ENCODE measurements around the gene FBLN1.

FBLN1 gene

DNA sequence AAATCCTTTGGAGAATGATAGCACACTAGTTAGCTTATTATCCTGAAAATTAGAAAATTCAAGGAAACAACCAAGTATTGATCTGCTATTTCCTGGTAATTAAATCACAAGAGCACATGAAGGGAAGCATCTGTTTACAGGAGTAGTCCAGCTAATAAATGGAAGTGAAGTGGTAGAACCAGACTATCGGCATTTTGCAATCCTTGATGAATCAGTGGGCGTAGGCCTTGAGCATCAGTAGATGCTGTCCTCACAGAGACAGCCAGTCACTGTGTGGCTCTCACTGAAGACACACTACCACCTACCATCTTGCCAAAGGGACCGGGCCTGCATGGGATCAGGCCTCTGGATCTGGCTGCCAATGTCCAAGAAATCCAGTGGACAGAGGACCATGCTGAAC is 69.8 kb downstream of the FBLN1 start (continued):
- TF ChIP-seq, protein P1, sequence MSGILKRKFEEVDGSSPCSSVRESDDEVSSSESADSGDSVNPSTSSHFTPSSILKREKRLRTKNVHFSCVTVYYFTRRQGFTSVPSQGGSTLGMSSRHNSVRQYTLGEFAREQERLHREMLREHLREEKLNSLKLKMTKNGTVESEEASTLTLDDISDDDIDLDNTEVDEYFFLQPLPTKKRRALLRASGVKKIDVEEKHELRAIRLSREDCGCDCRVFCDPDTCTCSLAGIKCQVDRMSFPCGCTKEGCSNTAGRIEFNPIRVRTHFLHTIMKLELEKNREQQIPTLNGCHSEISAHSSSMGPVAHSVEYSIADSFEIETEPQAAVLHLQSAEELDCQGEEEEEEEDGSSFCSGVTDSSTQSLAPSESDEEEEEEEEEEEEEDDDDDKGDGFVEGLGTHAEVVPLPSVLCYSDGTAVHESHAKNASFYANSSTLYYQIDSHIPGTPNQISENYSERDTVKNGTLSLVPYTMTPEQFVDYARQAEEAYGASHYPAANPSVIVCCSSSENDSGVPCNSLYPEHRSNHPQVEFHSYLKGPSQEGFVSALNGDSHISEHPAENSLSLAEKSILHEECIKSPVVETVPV (CRISPR knock-in tag; IDR thresholded peaks at IDR 0.05) = no peak
- TF ChIP-seq PPARA (CRISPR knock-in tag; IDR thresholded peaks at IDR 0.05; ENCODE audit: borderline replicate concordance) = no peak
- no peak for TF ChIP-seq CSDC2 (CRISPR knock-in tag; IDR thresholded peaks at IDR 0.05)
- TF ChIP-seq, protein P2, sequence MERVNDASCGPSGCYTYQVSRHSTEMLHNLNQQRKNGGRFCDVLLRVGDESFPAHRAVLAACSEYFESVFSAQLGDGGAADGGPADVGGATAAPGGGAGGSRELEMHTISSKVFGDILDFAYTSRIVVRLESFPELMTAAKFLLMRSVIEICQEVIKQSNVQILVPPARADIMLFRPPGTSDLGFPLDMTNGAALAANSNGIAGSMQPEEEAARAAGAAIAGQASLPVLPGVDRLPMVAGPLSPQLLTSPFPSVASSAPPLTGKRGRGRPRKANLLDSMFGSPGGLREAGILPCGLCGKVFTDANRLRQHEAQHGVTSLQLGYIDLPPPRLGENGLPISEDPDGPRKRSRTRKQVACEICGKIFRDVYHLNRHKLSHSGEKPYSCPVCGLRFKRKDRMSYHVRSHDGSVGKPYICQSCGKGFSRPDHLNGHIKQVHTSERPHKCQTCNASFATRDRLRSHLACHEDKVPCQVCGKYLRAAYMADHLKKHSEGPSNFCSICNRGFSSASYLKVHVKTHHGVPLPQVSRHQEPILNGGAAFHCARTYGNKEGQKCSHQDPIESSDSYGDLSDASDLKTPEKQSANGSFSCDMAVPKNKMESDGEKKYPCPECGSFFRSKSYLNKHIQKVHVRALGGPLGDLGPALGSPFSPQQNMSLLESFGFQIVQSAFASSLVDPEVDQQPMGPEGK (CRISPR knock-in tag; IDR thresholded peaks at IDR 0.05; ENCODE audit: borderline replicate concordance) = no peak

DNA sequence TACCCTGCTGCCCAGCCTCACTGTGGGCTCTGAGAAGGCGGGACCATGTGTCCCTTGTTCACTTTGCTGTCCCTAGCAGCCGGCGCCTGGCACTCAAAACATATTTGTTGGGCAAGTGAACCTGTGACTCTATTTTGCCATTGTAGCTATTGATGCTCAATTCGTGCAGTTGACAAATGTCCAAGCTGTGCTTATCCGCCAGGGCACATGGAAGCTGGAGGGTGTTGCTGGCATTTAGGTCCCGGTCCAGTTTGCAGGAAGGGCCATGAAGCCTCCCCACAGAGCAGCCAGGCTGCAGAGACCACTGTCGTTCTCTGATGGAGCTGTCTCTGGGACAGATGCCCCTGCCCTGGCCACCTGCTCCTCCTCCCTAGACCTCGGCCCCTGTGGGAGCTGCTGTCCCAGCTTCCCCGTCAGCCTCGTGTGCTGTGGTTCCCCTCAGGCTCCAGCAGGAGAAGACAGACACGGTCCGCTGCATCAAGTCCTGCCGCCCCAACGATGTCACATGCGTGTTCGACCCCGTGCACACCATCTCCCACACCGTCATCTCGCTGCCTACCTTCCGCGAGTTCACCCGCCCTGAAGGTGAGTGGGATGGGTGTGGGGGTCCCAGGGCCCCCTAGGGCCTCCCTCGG is 71.5 kb downstream of the FBLN1 start:
- TF ChIP-seq BACH2 (CRISPR knock-in tag; IDR thresholded peaks at IDR 0.05; ENCODE audit: borderline replicate concordance) (no peak), ISL1 (CRISPR knock-in tag; IDR thresholded peaks at IDR 0.05) (no peak), ARNTL (CRISPR knock-in tag; IDR thresholded peaks at IDR 0.05; ENCODE audit: borderline replicate concordance, low read depth) (no peak), RARB (CRISPR knock-in tag; IDR thresholded peaks at IDR 0.05) (no peak), ZNF8 (CRISPR knock-in tag; IDR thresholded peaks at IDR 0.05) (no peak), ZNF565 (CRISPR knock-in tag; conservative IDR thresholded peaks at IDR 0.05; ENCODE audit: low read depth) (no peak), OSR1 (CRISPR knock-in tag; IDR thresholded peaks at IDR 0.05) (no peak), PPARA (CRISPR knock-in tag; IDR thresholded peaks at IDR 0.05; ENCODE audit: borderline replicate concordance) (no peak), TCF4 (CRISPR knock-in tag; IDR thresholded peaks at IDR 0.05; ENCODE audit: borderline replicate concordance) (no peak), CSDC2 (CRISPR knock-in tag; IDR thresholded peaks at IDR 0.05) (no peak), SNAI2 (CRISPR knock-in tag; IDR thresholded peaks at IDR 0.05) (no peak)
- TF ChIP-seq, protein P3, sequence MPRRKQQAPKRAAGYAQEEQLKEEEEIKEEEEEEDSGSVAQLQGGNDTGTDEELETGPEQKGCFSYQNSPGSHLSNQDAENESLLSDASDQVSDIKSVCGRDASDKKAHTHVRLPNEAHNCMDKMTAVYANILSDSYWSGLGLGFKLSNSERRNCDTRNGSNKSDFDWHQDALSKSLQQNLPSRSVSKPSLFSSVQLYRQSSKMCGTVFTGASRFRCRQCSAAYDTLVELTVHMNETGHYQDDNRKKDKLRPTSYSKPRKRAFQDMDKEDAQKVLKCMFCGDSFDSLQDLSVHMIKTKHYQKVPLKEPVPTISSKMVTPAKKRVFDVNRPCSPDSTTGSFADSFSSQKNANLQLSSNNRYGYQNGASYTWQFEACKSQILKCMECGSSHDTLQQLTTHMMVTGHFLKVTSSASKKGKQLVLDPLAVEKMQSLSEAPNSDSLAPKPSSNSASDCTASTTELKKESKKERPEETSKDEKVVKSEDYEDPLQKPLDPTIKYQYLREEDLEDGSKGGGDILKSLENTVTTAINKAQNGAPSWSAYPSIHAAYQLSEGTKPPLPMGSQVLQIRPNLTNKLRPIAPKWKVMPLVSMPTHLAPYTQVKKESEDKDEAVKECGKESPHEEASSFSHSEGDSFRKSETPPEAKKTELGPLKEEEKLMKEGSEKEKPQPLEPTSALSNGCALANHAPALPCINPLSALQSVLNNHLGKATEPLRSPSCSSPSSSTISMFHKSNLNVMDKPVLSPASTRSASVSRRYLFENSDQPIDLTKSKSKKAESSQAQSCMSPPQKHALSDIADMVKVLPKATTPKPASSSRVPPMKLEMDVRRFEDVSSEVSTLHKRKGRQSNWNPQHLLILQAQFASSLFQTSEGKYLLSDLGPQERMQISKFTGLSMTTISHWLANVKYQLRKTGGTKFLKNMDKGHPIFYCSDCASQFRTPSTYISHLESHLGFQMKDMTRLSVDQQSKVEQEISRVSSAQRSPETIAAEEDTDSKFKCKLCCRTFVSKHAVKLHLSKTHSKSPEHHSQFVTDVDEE (CRISPR knock-in tag; IDR thresholded peaks at IDR 0.05) = no peak
- TF ChIP-seq, protein P1 (CRISPR knock-in tag; IDR thresholded peaks at IDR 0.05) = no peak
- ATAC-seq = no peak

DNA sequence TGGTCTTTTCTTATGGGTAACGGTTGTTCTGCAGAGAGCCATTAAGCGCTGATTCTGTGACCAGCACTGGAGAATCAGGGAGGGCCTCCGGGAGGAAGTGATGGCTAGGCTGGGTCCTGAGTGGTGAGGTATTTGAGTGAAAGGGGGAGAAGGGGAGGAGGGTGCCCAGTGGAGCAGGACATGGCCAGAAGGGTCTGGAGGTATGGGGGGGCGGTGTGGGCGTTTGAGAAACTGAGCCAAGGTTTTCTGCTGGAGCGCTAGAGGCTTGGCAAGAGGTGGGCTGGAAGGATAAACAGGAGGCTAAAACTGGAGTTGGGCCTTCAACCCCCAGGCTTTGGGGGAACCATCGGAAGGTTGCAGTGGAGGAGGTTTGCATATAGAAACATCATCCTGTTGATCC is 72.5 kb downstream of the FBLN1 start:
- no peak for TF ChIP-seq ZFP30 (CRISPR knock-in tag; IDR thresholded peaks at IDR 0.05)
- TF ChIP-seq GLIS3 (CRISPR knock-in tag; IDR thresholded peaks at IDR 0.05) = no peak
- no peak for TF ChIP-seq CSDC2 (CRISPR knock-in tag; IDR thresholded peaks at IDR 0.05)
- no peak for TF ChIP-seq ARNTL (CRISPR knock-in tag; IDR thresholded peaks at IDR 0.05; ENCODE audit: borderline replicate concordance, low read depth)
- TF ChIP-seq, protein P1 (CRISPR knock-in tag; IDR thresholded peaks at IDR 0.05) = no peak
- TF ChIP-seq, protein P2 (CRISPR knock-in tag; IDR thresholded peaks at IDR 0.05; ENCODE audit: borderline replicate concordance) = no peak
- TF ChIP-seq ZC3H10 (CRISPR knock-in tag; IDR thresholded peaks at IDR 0.05) = no peak
- TF ChIP-seq, protein P3 (CRISPR knock-in tag; IDR thresholded peaks at IDR 0.05) = no peak
- no peak for TF ChIP-seq ESRRG (CRISPR knock-in tag; IDR thresholded peaks at IDR 0.05)
- no peak for TF ChIP-seq OSR1 (CRISPR knock-in tag; IDR thresholded peaks at IDR 0.05)
- TF ChIP-seq BACH2 (CRISPR knock-in tag; IDR thresholded peaks at IDR 0.05; ENCODE audit: borderline replicate concordance) = no peak
- no peak for TF ChIP-seq ZNF70 (CRISPR knock-in tag; IDR thresholded peaks at IDR 0.05)
- no peak for TF ChIP-seq TOX (CRISPR knock-in tag; IDR thresholded peaks at IDR 0.05; ENCODE audit: borderline replicate concordance)
- ATAC-seq = no peak
